GM12892 (cell line): ENCODE results near the gene NCOR1.

Experiments
- POLR2A ChIP-seq: IDR thresholded peaks from 2 replicates; pipeline ENCODE4 v1.6.1; 2011; ENCODE audit warnings: low read depth, low read length, control low read depth
- POLR2AphosphoS5 ChIP-seq: IDR thresholded peaks from 2 replicates; pipeline ENCODE4 v1.6.1; 2011; ENCODE audit warnings: low read depth, low read length, control low read depth

DNA sequence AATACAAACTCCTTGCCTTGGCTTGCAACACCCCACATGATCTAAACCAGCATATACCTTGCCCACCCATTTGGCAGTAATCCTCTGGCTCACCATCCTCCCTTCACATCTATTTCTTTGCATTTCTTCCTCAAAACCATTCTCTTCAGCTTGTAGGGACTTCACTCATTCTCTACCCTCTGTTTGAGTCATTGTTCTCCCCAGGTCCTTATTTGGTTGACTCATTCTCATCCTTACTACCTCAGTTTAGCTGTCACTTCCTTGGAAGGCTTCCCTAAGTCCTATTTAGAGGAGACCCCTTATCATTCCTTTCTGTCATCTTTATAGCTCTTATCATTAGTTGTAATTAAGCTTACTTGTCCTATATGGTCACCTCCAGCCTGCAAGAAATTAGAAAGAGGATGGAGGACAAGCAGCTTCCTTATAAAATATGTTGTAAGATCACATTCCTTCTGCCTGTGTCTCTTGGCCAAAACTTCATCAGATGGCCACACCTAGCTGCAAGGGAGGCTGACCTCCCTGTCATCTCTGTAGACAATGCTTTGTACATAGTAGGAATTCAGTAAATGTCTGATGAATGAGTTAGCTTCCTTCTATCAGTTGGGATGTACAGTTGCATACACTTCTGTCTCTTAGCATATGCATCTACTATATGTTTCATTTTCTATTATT, 214.0 kb downstream of the NCOR1 start:
- TF ChIP-seq POLR2A (no peak), POLR2AphosphoS5 (no peak)
